Activated T-cell treated with anti-CD3 and anti-CD28 coated beads, Interleukin-2, amount 50 U/mL, for 72 hours (primary cell): ENCODE measurements around the gene CCDC51. TPM values are rescaled to one million over a fixed set of nuclear protein-coding genes. Genes with fewer than 3 reads are reported as not detected.
"Not testable (repeated sequence)": the region's sequence is repeated elsewhere in the genome, so short reads cannot be mapped to it uniquely, and the experiment has no call there.

ENCODE experiments used
- ATAC-seq, 2 donors: fragments of 150-1000 bp; cut with Tn5 transposase; replicated peaks in 1 of 2; 2 replicates each; pipeline ENCODE4 v1.10.0; 2021; ENCODE audit warnings: moderate library complexity in 2 of 2, mild to moderate bottlenecking in 1 of 2
- DNase-seq, 2 donors: peaks; one replicate each; pipeline ENCODE4 v3.0.0; 2021 to 2022; ENCODE audit warnings: mixed read lengths in 1 of 2
- H3K27ac Mint-ChIP-seq: one replicate; pipeline ENCODE4 v1.8.0; 2022; ENCODE audit warnings: mild to moderate bottlenecking, moderate library complexity, mixed read lengths
- H3K27me3 Mint-ChIP-seq: one replicate; pipeline ENCODE4 v1.8.0; 2022; ENCODE audit warnings: low read depth, mixed read lengths
- H3K36me3 Mint-ChIP-seq, 2 donors: one replicate each; pipeline ENCODE4 v1.8.0; 2022; ENCODE audit warnings: mixed read lengths in 2 of 2, mild to moderate bottlenecking in 1 of 2; ENCODE audit not compliant: insufficient read depth in 2 of 2
- H3K4me1 Mint-ChIP-seq: one replicate; pipeline ENCODE4 v1.8.0; 2022; ENCODE audit warnings: low read depth, mixed read lengths
- H3K4me3 Mint-ChIP-seq, 2 donors: one replicate each; pipeline ENCODE4 v1.8.0; 2022; ENCODE audit warnings: mild to moderate bottlenecking in 2 of 2, mixed read lengths in 2 of 2, moderate library complexity in 2 of 2
- H3K9me3 Mint-ChIP-seq, 2 donors: one replicate each; pipeline ENCODE4 v1.8.0; 2022; ENCODE audit warnings: mixed read lengths in 2 of 2
- total RNA-seq, 2 donors: library from RNA; stranded (reverse); gene quantifications; one replicate each; pipeline ENCODE4 v1.2.3, GENCODE V29; 2022

The CCDC51 gene
- total RNA-seq, 2 donors from 2014 or later = 13.5 to 16.7 TPM

DNA sequence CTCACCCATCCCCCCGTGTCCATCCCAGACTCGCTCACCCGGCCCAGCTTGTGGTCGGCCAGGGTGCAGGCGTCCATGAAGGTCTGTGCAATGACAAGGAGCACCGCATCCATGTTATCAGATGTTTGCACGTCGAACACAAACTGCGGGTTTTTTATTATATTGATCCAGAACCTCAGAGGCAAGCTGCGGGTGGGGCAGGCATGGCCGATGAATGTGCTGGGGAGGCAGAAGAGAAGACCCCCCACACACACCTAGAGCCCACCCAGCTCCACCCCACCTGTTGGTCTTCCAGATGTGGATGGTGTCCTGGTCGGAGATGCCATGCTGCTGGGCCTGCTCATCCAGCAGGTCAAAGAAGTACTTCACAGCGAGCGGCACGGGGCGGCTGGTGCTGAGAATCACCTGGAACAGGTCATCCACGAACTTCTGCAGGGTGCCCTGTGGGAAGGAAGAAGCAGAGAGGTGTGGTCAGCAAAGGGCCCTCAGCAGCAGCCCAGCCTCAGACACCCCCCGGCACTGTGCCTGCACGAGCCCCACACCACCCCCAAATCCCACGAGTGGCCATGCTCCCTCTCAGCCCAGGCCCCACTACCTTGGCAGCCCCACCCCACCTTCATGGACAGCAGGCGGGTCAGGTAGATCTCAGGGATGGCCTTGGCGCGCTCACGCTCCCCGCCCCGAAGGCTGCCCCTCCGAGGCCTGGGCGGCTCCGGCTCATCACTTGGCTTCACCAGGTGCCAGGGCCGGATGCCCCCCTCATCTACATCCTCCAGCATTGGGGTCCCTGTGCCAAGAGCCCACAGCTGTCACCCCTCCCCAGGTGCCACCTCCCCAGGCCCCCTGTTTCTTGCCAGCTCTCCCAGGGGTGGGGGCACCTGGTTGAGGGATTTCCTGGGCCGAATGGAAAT, 30.4 kb downstream of the CCDC51 start:
- ATAC-seq = no peak
- Mint-ChIP-seq H3K4me1 (no peaks in the 10 kb centered on the region), H3K27me3 (no peaks in the 10 kb centered on the region), H3K9me3 (no peaks in the 10 kb centered on the region), H3K36me3 (no peaks in the 10 kb centered on the region), H3K4me3 (no peak overlapping the region), H3K27ac (no peak overlapping the region)
- no peak for DNase-seq

DNA sequence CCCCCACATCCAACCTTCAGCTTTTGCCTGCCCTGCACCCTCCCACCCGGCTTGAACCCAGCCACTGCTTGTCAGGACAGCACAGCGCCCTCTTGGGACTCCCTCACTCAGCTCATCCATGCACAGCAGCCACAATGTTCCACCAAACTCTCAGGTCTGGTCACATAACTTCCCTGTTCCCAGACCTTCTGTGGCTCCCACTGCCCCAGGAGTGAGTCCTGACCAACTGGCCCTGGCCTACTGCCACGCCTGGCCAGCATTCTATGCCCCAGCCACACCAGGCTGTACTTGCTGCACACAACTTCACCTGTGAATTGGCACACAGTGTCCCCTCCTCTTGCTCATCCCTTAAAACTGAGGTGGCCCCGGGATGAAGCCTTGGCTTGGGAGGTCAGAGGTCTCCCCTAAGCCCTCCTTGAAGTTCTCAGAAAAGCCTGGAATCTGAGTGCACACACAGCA, 31.1 kb downstream of the CCDC51 start:
- DNase-seq = no peak

GRCh38 chr3:48407542-48408099, 32.3 kb downstream of the CCDC51 start:
- H3K27ac Mint-ChIP-seq = no peak overlapping the region
- DNase-seq = no peak

More for the DNA sequence above, 31.1 kb downstream of the CCDC51 start:
- Mint-ChIP-seq H3K36me3 (no peaks in the 10 kb centered on the region), H3K9me3 (no peaks in the 10 kb centered on the region), H3K4me3 (no peak overlapping the region), H3K27me3 (no peaks in the 10 kb centered on the region), H3K4me1 (no peaks in the 10 kb centered on the region), H3K27ac (no peak overlapping the region)
- ATAC-seq = no peak

GRCh38 chr3:48406443-48407431, 33.2 kb downstream of the CCDC51 start:
- H3K27ac Mint-ChIP-seq = no peak overlapping the region
- DNase-seq (no peak), ATAC-seq (no peak)
- H3K4me3 Mint-ChIP-seq = no peak overlapping the region
- no peaks in the 10 kb centered on the region for H3K4me1 Mint-ChIP-seq
- no peaks in the 10 kb centered on the region for H3K9me3 Mint-ChIP-seq
- H3K27me3 Mint-ChIP-seq = no peaks in the 10 kb centered on the region
- H3K36me3 Mint-ChIP-seq = no peaks in the 10 kb centered on the region

More at GRCh38 chr3:48407542-48408099, 32.3 kb downstream of the CCDC51 start:
- ATAC-seq = no peak
- H3K4me3 Mint-ChIP-seq = no peak overlapping the region
- no peaks in the 10 kb centered on the region for H3K4me1 Mint-ChIP-seq
- no peaks in the 10 kb centered on the region for H3K9me3 Mint-ChIP-seq
- no peaks in the 10 kb centered on the region for H3K36me3 Mint-ChIP-seq
- H3K27me3 Mint-ChIP-seq = no peaks in the 10 kb centered on the region

GRCh38 chr3:48405971-48406370, 33.9 kb downstream of the CCDC51 start:
- H3K4me3 Mint-ChIP-seq = no peak overlapping the region
- H3K9me3 Mint-ChIP-seq = no peaks in the 10 kb centered on the region
- DNase-seq = no peak
- no peaks in the 10 kb centered on the region for H3K4me1 Mint-ChIP-seq
- H3K27ac Mint-ChIP-seq = no peak overlapping the region
- no peaks in the 10 kb centered on the region for H3K36me3 Mint-ChIP-seq
- no peaks in the 10 kb centered on the region for H3K27me3 Mint-ChIP-seq
- ATAC-seq = no peak

GRCh38 chr3:48405343-48405881, 34.5 kb downstream of the CCDC51 start:
- no peaks in the 10 kb centered on the region for H3K4me1 Mint-ChIP-seq
- H3K27ac Mint-ChIP-seq = no peak overlapping the region
- no peak overlapping the region for H3K4me3 Mint-ChIP-seq
- no peaks in the 10 kb centered on the region for H3K36me3 Mint-ChIP-seq
- ATAC-seq (no peak), DNase-seq (no peak)
- no peaks in the 10 kb centered on the region for H3K27me3 Mint-ChIP-seq
- no peaks in the 10 kb centered on the region for H3K9me3 Mint-ChIP-seq

GRCh38 chr3:48404440-48405342, 35.2 kb downstream of the CCDC51 start:
- no peak for ATAC-seq
- no peaks in the 10 kb centered on the region for H3K9me3 Mint-ChIP-seq
- H3K27me3 Mint-ChIP-seq = no peaks in the 10 kb centered on the region
- H3K4me1 Mint-ChIP-seq = no peaks in the 10 kb centered on the region
- no peak for DNase-seq
- H3K4me3 Mint-ChIP-seq = no peak overlapping the region
- no peaks in the 10 kb centered on the region for H3K36me3 Mint-ChIP-seq
- H3K27ac Mint-ChIP-seq = no peak overlapping the region

DNA sequence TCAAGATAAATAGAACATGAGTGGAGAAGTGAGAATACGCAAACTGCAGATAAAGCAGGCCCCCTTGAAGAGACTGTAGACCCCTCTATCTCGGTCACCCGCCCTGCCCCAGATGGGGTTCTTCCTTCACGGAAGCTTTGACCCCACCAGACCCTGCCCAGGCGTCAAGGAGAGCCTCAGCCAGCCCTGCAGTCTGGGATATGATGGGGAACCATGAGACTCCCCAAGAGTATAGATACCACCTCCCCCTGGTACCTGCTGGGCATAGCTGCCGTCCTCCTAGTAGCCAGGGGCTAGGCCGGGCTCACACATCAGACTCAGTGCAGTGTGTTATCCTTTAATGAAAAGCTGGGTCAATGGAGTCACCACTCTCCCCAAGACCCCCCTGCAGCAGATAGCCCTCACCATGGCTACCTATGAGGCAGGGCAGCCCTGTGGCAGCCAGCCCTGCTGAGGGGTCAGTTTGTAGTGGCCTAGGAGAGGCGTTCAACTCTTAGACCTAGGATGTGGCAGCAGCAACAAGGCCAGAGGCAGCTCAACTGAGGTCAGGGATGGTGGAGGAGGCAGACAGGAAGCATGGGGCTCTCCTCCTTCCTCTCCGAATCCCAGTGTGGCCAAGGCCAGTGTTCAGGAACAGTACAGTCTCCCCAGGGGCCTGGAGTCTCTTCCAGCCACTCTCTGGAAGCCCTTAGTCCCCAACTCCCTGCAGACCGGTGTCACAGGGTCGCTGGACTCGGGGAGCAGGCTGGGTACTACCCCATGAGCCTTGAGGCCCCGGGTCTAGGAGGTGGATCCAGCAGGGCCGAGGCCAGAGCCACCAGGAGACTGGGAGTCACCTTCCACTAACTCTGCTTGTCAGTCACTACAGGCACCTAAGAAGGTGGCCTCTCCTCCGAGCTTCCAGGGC, 36.1 kb downstream of the CCDC51 start:
- ATAC-seq (no peak), DNase-seq (no peak)
- no peak overlapping the region for H3K27ac Mint-ChIP-seq

GRCh38 chr3:48402907-48403306, 37.0 kb downstream of the CCDC51 start:
- H3K27me3 Mint-ChIP-seq = no peaks in the 10 kb centered on the region
- no peaks in the 10 kb centered on the region for H3K36me3 Mint-ChIP-seq
- H3K4me3 Mint-ChIP-seq = no peak overlapping the region
- no peak for ATAC-seq
- H3K27ac Mint-ChIP-seq = no peak overlapping the region
- DNase-seq = no peak
- H3K9me3 Mint-ChIP-seq = no peaks in the 10 kb centered on the region
- no peaks in the 10 kb centered on the region for H3K4me1 Mint-ChIP-seq

More for the DNA sequence above, 36.1 kb downstream of the CCDC51 start:
- Mint-ChIP-seq H3K36me3 (no peaks in the 10 kb centered on the region), H3K4me1 (no peaks in the 10 kb centered on the region), H3K4me3 (no peak overlapping the region), H3K9me3 (no peaks in the 10 kb centered on the region), H3K27me3 (no peaks in the 10 kb centered on the region)

- Mint-ChIP-seq H3K27me3 (no peaks in the 10 kb centered on the region), H3K4me3 (no peak overlapping the region), H3K36me3 (no peaks in the 10 kb centered on the region), H3K4me1 (no peaks in the 10 kb centered on the region), H3K27ac (no peak overlapping the region), H3K9me3 (no peaks in the 10 kb centered on the region)
- DNase-seq = no peak
- no peak for ATAC-seq
Observed at GRCh38 chr3:48402281-48402732, 37.6 kb downstream of the CCDC51 start.

- H3K4me1 Mint-ChIP-seq, H3K9me3 Mint-ChIP-seq, H3K27ac Mint-ChIP-seq, H3K4me3 Mint-ChIP-seq, H3K27me3 Mint-ChIP-seq, DNase-seq, ATAC-seq, H3K36me3 Mint-ChIP-seq: not testable (repeated sequence)
Observed at GRCh38 chr3:48401434-48401901, 38.5 kb downstream of the CCDC51 start.
